Activated effector memory CD4-positive, alpha-beta T cell treated with Interleukin-2 at 50 U/mL for 16 hours (primary cell): ENCODE data around the gene GMDS.

Experiments used
- DNase-seq: peaks from one replicate; pipeline ENCODE4 v3.0.0-alpha.2; 2020

The GMDS gene

DNA sequence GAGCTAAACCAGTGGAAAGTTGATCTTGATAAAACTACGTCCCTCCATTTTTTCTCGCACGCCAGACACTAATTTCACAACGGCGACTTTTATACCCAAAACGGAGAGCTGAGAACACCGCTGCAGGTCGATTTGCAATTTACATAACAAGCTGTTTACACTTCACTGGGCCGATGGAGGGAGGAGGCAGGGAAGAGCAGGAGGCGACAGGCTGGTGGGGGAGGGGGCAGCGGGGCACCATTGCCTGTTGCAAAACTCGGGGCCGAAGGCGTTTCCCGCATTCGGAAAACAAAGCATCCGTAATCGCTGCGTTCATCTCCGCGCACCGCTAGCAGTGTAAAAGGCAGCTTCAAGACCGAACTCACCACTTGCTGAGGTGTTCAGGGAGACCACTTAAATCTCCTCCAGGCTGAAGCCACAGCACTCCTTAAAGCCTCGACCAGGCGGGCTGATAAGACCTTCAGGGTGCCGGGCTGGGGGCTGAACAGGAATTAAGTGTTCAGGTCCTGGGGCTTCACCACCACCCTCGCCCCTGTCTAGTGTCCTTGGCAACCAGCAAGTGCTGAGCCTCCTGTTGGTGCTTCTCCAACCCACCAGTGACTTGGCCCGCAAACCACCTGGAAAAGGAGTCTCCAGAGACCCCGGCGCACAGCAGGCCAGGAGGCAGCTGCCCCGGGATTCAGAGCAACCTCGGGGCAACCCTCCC is 637.7 kb downstream of the GMDS start:
- DNase-seq = no peak

DNA sequence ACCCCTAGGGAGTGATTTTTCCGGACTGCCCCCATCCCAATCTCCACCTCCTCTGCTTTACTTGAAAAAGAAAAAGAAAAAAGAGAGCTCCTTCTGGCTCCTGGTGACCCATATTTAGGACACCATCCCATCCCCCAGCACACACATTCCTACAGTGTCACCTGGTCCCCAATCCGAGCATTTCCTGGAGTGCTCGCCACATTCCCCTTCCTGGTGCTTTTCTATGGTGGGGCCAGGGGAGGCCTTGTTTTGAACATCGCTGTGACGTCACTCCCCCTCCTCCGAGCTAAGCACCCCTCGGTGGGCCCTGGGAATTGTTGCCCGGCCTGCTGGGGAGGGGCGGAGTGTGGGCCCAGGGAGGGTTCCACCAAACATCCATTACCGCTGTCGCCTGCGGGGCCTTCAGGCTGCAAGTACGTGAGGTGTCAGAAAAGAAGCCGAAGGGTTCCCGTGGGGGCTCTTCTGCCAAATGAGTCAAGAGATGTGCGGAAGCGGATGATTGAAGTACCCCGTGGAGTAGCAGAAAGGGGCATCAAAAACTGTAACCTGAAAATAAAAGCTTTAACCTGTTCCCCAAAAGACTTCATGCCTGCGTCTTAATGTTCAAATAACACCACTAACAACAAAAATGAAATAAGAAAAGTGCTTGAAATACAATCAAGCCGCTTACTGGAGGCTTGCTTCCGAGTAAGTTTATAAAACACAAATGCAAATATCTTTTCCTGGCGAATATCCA is 638.5 kb downstream of the GMDS start:
- no peak for DNase-seq

DNA sequence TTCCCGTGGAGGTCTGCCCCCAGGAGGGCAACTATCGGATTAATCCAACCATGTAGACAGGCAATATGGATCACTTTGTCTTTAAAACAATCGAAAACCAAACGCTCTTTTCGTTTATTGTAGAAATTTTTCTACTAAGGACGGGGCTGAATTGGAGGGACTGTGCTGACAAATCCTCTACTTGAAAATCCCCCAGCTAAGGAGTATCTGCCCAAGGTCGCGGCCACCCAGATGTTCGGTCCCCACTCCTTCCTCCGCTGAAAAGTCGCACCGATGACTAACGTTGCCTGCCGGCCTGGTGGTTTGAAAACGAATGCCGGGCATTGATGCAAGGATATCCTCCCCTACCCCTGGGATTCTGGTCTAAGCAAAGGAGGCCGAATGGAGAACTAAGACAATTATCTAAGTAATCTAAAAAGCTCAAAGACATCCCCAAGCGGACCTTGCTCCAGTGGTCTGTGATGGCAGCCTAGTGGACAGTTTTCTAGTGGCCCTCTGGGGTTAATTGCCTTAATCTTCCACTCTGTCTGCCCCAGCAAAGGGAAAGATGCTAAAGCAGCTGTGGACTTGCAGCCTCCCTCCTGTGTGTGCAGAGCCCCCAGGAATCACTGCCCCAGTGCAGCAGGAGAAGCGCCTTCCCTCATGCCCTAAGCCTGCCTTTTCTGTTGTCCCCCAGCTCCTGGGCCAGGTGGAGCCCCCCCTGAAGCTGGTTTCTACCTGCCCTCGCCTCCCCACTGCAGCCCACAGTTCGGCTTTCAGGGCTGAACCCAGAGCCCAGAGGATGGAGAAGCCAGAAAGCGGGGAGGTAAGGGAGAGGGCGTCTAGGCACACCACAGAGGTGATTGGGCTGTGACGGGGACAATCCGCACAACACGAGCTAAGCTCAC is 639.3 kb downstream of the GMDS start:
- no peak for DNase-seq

DNA sequence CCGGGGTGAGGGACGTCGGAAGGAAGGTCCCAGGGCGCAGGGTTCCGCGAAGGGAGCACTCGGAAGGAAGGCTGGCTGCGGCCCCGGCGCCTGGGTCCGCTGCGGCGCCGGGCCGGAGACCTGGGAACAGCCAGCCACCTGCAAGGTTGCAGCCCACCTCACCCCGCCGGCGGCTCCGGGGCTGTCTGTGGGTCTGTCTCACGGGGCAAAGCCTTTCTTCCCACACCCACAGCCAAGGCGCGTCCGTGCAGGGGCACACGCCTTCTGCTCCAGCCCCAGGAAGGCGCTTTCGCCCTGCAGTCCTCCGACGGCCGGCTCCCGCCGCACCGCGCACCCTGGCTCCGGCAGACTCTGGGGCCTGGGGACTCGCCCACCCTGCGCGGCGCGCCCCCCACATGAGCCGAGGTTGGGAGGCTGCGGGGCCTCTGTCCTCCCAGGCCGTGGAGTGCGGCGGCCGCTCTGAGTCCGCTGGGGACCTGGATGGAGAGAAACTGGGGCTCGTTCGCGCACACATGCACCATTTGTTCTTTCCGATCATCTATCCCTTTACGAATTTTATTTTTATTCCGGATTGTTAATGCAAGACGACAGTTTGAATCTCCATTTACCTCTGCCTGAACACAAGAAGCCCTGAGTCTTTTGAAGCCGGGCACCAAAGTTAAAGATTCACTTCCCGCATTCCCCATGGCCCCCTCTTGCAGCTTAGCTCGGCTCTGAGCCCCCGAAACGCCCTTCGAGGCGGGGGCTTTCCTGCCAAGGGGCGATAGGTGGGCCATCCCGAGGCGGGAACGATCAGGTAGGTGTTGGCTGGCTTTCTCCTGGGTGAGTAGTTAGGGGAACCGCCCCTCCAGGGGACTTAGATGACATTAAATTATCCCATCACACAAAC is 640.2 kb downstream of the GMDS start:
- DNase-seq = no peak

DNA sequence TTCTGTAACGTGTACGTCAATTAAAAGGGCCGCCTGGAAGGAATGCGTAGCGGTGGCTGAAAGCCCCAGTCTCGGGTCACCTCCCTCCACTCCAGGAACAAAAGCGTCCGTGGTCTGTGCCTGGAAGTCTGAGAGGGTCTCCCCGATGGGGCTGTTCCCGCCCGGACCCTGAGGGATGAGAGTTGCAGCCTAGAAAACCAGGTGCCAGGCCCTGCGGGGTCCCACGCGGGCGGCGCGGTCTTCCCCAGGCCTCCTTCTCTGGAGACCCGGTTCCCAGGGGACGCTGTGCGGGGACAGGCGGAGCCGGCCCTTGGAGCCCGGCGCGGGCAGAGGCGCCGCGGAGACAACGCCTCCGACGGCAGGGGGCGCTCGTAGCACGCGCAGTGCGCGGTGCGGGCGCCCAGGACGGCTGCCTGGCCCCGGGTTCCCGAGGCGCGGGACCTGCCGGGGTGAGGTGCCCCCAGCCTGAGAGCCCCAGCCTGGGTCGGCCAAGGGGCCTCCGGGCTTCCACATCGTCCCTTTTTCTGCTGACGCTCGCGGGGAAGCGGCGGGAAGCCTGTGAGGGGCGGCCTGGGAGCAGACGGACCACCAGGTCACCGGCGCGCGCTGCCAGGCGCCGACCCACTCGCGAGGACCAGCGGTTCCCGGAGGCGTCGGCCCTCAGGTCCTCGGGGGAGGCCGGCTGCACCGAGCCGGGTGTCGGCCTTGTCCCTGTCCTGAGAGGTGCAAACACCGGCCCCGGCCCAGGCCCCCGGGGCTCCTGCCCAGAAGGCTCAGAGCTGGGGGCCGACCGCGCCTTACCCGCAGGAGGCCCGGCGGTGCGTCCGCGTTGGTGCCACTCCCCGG is 641.0 kb downstream of the GMDS start:
- DNase-seq = peak; percentile 37

DNA sequence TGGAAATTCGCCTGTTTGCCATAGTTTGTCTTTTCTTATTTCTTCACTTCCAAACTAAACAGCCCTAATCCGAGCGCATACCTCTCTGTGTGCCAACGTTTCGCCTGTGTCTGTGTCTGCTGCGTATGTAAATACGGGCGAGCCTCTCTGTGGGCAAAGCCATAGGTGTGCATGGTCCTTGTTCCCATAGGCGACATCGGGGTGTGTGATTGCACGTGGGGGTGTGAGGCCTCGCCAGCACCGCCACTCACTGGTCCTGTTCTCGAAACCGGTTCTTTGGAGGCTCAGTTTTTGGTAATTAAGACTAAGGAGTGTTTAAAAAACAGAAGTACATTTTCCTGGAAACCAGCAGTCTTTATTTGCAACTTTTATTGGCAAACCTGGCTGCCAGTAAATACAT is 641.7 kb downstream of the GMDS start:
- no peak for DNase-seq

DNA sequence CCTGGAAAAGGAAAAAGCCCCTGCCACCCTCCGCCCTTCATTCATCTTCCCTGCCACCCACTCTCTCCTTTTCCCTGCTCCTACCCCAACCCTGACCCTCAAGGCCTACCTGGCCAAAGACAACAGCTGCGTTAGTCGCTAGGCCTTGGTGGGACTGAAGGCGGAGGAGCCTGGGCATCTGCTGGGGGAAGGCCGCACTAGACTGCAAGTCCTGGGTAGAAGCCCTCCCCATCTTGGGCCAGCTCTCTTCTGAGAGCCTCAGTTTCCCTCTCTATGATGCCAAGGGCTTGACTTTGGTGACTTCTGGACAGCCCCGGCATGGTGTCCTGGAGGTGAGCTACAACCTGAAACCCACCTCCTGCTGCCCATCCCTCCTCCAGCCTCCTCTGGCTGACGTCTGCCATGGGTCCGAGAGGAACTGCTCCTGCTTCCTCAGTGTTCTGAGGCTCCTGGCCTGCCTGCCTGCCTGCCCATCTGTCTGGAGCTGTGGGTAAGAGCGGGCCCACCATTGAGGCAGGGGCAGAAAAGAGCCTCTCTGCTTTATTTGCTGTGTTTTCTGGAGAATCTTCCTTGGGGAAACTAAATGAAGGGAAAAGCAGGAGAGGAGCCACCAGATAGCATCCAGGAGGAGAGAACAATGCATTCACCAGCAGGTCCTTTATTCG is 643.2 kb downstream of the GMDS start:
- DNase-seq = no peak

DNA sequence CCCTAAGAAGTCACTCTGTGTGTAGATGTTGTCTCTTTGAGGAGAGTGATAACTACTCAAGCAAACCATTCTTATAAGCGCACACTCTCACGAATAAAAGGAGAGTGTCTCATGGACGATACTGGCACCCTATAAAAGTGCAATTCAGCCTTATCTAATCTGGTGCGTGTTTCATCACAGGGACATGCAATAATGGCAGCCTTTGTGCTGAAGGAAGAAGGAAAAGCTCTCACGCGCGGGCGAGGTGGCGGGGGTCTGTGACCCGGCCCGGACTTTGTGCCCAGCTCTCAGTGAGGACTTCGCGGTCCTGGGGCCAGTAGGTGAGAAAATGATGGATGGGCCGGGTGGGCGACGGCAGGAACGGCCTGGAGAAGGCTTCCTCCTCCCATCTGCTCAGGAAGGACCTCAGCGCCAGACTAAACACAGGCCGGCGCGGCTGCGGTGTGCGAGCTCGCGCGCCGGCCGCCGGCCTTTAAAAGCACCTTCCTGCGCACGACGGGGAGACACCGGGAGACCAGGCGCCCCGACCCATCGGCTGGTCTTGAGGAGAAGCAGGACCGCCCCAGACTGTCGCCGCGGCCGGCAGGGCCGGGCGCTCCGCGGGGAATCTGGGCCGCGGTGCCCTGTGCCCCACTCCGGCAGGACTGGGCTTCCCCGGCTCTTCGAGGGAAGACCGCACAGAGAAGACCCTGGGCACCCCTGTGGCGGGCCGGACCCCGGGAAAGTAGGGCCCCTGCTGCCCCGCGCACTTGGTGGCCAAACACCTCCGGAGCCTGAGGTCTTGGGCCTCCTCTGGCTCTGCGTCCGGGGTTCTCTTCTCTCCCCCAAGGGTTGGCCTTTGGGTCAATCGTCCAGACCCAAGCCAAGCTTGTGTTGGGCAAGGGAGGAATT is 644.0 kb downstream of the GMDS start:
- no peak for DNase-seq

DNA sequence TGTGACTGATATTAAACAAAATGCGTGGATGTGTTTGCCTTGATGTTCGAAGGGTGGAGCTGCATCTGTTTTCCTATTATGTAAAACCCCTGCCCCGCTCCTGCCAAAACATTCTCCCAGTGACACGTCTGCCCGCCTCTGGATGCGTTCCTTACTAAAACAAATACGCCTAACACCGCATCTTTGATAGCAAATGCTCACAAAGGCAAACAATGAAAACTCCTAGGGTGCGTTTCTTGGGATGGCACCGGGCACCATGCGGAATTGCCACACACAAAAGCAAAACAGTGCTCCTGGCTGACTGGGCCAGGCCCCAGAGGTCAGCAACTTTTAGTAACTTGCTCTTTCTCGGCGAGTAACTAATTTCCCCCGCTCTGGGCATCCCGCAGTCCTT is 644.6 kb downstream of the GMDS start:
- no peak for DNase-seq

DNA sequence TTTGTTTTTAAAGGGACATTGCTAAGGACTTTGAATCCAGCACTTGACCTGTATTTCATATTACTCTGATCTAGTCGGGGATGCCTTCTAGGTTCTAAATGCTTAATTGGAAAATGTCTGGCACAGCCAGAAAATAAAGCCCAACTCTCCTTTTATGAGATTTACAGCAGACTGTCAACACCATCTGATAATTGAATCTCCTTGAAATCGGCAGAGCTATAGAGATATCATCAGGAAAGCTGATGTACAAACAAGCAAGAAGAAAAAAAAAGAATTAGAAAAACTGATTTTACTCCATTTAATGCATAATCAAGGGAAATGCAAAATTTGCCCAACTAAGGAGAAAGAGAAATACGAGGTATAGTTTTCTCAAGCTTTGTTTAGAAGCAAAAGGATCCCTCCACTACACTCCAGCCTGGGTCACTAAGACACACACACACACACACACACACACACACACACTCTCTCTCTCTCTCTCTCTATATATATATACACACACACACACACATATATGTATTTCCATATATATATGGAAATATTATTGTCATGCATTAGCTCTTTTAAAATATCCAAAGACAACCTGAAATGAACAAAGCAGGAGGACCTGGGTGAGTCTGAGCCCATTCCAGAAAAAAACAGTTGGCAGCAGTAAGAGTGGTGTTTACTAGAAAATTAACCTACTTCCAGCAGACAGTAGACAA is 645.2 kb downstream of the GMDS start:
- DNase-seq = no peak

DNA sequence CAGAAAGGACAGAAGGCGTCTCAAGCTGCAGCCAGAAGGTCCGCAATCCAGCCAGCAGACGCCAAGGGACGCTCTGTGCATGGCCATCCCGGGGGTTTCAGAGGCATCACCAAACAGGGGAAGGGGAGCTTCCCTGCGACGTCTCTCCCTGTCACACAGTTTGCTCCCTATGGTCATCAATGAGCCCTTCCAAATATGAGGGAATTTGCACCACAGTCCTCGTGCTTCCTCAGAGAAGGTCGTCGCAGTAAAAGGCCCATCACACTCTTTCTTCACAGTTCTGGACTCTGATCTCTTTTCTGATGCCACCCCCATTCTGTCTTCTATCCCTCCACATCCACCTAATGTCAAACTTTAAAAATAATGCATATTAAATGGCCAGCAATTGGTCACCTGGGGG is 645.9 kb downstream of the GMDS start:
- no peak for DNase-seq

DNA sequence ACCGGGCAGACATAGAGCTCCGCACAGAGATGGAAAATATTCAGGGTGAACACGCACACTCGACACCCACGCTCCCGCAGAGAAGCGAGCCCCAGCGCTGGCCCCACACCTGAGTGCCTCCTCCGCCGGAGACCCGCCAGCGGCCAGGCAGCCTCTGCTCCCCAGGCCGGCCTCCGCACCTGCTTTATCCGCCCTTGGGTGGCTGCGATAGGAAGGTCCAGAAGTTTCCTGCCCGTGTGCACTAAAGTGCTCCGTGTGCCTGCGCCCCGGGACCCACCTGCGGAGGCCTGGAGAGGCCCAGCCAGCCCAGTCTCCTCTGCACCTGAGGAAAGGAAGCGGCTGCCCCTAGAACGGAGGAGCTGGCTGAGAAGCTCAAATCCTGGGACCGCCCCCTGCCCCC is 646.5 kb downstream of the GMDS start:
- DNase-seq = no peak

DNA sequence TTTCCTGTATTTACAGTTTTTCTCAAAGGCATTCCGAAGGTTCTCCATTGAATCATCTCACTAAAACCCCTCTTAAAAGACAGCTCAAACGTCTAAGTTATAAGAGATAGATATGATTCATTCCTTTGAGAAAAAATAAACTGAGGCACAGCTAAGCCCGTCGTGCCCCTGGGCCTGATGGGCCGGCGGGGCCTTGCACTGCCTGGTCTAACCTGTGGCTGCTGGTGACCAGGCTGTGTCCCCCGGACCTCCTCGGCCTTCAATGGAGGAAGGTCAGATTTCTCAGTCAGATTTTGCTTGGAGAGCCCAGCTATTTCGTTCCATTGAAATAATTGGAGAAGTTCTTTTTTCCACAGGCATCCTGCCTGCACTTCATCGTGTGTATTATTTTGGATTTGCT is 647.0 kb downstream of the GMDS start:
- DNase-seq = no peak

DNA sequence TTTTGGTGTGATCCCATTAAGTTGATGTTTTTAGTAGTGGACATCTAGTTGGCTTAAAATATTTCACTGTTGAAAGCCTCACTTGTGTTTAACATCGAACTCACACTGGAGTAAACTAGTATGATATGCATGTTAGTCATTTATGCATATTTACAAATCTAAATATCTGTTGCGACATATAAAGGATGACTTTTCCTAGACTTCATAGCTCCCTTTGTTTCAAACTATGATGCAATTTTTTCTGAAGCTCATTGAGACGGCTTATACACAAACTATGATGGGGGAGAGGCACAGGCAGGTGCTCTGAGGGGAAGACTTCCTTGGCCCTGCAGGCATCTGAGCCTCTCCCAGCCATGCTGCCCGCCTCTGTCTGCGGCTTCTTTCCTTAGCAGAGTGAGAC is 647.5 kb downstream of the GMDS start:
- DNase-seq = no peak

DNA sequence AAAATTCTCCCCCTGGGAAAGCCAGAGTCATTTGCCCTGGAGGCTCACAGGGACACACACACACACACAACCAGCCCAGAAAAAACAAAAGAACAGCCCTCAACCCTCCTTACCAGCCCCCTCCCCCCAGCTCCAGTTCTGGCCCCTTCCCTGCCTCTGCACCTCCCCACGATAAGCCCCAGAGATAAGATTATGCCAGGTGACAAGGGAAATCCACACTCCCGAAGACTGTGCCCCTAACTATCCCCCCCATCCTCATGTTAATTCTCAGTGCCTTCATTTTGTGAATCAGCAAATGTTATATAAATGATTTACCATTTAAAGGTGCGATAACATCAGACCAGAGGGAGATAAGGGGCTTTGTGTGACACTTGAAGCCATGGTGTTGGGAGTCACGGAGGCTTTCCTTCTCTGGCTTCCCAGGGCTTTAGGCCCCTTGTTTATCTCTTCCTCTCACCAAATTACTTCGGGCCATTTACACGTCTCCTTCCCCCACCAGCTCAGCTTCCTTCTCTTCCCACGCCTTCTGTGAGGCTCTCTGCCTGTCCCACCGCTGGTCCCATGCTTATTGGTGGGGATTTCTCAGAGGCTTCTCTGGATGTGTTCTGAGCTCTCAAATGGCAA is 648.2 kb downstream of the GMDS start:
- no peak for DNase-seq

DNA sequence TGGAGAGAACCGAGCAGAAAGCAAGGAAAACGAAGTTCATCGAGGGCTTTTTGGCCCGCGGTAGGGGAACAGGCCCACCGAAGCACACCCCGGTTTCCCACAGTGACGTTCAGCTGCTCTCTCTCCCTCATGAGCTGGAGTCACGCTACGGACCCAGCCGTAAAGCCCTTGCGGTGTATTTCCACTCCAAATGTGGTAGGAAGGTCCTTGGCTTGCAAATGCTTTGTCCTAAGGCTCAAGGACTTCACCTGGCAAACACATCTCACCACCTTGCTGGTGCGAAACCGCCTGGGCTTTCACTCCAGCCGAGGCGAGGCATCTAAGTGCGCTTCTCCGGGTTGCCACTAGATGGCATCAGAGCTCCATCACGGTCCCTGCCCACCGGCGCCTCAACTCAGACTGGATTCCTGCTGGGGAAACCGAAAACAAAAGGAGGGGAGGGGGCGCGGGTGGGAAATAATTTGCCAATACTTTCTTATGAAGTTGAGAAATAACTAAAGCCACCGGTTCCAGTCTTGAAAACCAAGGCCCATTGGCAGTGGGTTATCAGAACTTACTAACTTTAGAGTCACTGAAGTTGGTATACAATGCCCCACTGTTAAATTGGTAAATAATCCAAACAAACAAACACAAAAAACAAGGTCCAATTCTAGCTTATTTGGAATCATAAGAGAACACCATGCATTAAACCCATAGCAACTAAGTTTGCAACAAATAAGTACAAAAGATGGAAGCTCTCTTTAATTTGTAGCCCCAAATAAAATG is 649.1 kb downstream of the GMDS start:
- DNase-seq = peak; percentile 39

DNA sequence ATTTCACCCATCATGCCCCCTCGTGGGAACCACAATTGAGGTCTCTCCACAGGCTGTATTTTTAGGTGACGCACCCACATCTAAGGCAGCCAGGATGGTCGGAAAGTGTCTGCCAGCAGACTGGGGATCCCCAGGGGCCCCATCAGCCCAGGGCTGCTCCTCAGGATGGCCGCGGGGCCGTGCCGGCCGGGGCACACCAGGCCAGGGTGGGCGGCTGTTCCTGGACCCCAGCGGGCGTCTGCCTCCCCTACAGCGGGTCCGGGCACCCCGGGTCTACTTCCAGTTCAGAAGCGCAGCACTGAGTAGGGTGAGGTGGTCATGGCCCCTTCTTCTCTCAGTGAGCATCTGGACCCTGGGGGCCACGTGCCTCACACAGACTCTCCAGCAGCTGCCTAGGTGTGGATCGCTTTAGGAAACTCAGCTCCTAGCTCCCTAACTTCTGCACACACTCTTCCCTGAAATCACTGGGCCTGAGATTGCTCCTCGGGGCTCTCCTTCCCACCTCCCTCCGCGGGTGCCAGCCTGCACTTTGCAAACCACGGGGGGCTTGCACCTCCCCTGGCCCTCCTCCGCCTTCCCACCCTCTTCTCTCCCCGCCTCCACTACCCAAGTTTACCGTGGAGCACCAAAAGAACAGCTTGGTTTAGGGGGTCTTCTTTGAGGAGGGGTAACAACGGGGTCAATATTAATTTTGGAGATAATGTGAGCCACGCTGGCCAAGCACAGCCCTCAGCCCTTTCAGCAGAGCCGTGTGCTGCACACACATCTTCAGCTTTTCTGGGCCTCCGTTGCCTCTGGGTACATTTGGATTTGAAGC is 649.9 kb downstream of the GMDS start:
- DNase-seq = no peak
